ENCODE results near the gene REG3G.

The REG3G gene

GRCh38 chr2:79025421-79025820 is at the start of gene REG3G:
Gene REG3G, plus strand, starts transcription at chr2:79025702. Its CDS starts 392 bp downstream, at chr2:79026094.
- no peak for DNase-seq (ENCODE audit: low read depth)

- no peak for DNase-seq (ENCODE audit: low read depth)
Measured at GRCh38 chr2:78977661-78978145, 47.8 kb upstream of the REG3G start.

GRCh38 chr2:78978340-78978739 is 47.2 kb upstream of the REG3G start:
- DNase-seq (ENCODE audit: low read depth): no peak

- no peak for DNase-seq (ENCODE audit: low read depth)
Measured at GRCh38 chr2:78979380-78980151, 45.9 kb upstream of the REG3G start.

- no peak for DNase-seq (ENCODE audit: low read depth)
Measured at GRCh38 chr2:78980152-78980465, 45.4 kb upstream of the REG3G start.

GRCh38 chr2:78980871-78981270 is 44.6 kb upstream of the REG3G start:
- no peak for DNase-seq (ENCODE audit: low read depth)

- DNase-seq (ENCODE audit: low read depth): no peak
Measured at GRCh38 chr2:78982638-78983330, 42.7 kb upstream of the REG3G start.

GRCh38 chr2:78984386-78984785 is 41.1 kb upstream of the REG3G start:
- DNase-seq (ENCODE audit: low read depth): no peak

GRCh38 chr2:78985558-78985957 is 39.9 kb upstream of the REG3G start:
- no peak for DNase-seq (ENCODE audit: low read depth)

GRCh38 chr2:78989051-78989450 is 36.5 kb upstream of the REG3G start:
- no peak for DNase-seq (ENCODE audit: low read depth)

GRCh38 chr2:78992451-78992806 is 33.1 kb upstream of the REG3G start:
- no peak for DNase-seq (ENCODE audit: low read depth)

- no peak for DNase-seq (ENCODE audit: low read depth)
Measured at GRCh38 chr2:78992807-78993517, 32.5 kb upstream of the REG3G start.

- DNase-seq (ENCODE audit: low read depth): no peak
Measured at GRCh38 chr2:78993518-78994148, 31.9 kb upstream of the REG3G start.

- DNase-seq (ENCODE audit: low read depth): no peak
Measured at GRCh38 chr2:78994789-78995188, 30.7 kb upstream of the REG3G start.

- DNase-seq (ENCODE audit: low read depth): no peak
Measured at GRCh38 chr2:78999406-78999805, 26.1 kb upstream of the REG3G start.

GRCh38 chr2:79000008-79000576 is 25.4 kb upstream of the REG3G start:
- DNase-seq (ENCODE audit: low read depth): no peak

- no peak for DNase-seq (ENCODE audit: low read depth)
Measured at GRCh38 chr2:79001285-79001684, 24.2 kb upstream of the REG3G start.

- no peak for DNase-seq (ENCODE audit: low read depth)
Measured at GRCh38 chr2:79004680-79005079, 20.8 kb upstream of the REG3G start.

GRCh38 chr2:79005216-79005615 is 20.3 kb upstream of the REG3G start:
- DNase-seq (ENCODE audit: low read depth): no peak

GRCh38 chr2:79009388-79009787 is 16.1 kb upstream of the REG3G start:
- DNase-seq (ENCODE audit: low read depth): no peak

- no peak for DNase-seq (ENCODE audit: low read depth)
Measured at GRCh38 chr2:79011496-79011895, 14.0 kb upstream of the REG3G start.

- no peak for DNase-seq (ENCODE audit: low read depth)
Measured at GRCh38 chr2:79013629-79014028, 11.9 kb upstream of the REG3G start.
